ENCODE measurements around the gene FBXL15. TPM values are rescaled to one million over a fixed set of nuclear protein-coding genes. Genes with fewer than 3 reads are reported as not detected.

FBXL15 gene
- total RNA-seq, 1 donor from 2014 or later, result 12.3 TPM

DNA sequence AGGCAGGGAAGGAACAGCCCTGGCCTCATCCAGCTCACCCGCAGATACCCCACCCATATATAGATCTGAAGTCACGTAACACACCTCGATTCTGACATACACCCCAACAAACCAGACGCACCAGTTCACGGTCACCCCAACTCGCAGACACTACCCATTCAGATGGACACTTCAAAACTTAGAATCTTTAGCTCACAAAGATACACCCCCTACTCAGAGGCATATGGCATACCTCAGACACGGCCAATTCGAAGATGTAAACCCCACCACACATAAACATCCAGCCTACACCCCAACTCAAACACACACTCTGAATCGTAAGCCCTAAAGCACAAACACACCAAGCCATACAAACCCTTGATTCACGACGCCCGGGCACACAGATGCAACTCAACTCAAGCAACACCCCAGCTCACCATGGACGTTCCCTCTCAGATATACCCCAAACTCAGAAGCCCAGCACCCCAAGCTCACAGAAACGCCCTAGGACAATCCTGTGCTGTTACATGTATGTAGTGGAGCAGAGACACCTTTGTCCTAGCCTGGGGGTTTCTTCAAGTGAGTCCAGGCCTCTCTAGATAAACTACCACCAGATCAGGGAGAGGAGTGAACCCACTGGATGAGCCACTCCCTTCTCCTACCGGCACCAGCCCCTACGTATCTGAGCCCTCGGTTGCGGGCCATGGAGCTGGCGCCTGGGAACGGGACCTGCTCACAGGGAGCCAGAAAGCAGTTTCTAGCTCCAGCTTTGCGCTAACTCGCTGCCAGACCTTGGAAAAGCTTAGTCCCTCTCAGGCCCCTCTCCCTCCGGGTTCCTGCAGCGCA is 10.8 kb upstream of the FBXL15 start:
- Histone ChIP-seq H3K27ac (replicated peaks) (no peak overlapping the region), H3K4me1 (peaks cover 22% of the 10 kb centered on the region), H3K27me3 (ENCODE audit: low read depth) (peaks cover 79% of the 10 kb centered on the region), H3K9me3 (replicated peaks) (no peaks in the 10 kb centered on the region), H3K36me3 (no peaks in the 10 kb centered on the region), H3K4me3 (peak overlapping the region; percentile 61)
- no peak for TF ChIP-seq CTCF (IDR thresholded peaks at IDR 0.05; ENCODE audit: borderline replicate concordance)
- DNase-seq, result no peak
- intact Hi-C loops (cut with micrococcal nuclease), result no loop called here

DNA sequence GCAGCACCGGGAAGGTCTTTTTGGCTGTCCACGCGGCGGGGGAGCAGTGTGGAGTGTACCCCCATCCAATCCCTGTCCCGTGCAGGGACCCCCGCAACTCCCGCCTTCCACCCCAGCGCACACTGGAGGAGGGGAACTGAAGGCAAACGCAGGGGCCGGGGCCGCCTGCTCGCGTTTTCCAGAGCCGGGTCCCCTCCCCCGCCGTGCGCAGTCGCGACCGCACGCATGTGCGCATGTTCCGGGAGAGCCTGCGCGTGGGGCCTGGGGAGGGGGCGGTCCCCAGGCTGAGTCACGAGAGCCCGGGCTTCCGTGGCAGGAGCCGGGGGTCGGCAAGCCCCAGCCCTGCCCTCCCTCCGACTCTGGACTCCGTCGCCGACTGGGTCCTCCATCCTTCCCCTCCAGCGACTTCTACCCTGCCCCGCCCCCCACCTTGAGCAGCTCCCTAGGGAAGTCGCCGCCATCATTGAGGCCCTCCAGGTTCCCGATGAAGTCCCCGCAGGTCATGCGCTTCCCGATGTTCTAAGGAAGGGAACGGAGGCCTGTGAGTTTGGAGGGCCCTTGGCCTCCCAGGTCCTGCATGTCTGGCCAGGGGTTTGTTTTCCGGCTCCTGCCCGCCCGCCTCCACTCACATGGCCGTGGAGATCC is 10.1 kb upstream of the FBXL15 start:
- peaks cover 22% of the 10 kb centered on the region for H3K4me1 ChIP-seq
- DNase-seq, result no peak
- TF ChIP-seq CTCF (IDR thresholded peaks at IDR 0.05; ENCODE audit: borderline replicate concordance), result no peak
- H3K27ac ChIP-seq (replicated peaks), result no peak overlapping the region
- H3K27me3 ChIP-seq (ENCODE audit: low read depth), result peaks cover 87% of the 10 kb centered on the region
- no peaks in the 10 kb centered on the region for H3K9me3 ChIP-seq (replicated peaks)
- H3K36me3 ChIP-seq, result no peaks in the 10 kb centered on the region
- intact Hi-C loops (cut with micrococcal nuclease), result no loop called here
- H3K4me3 ChIP-seq, result peak overlapping the region; percentile 60

DNA sequence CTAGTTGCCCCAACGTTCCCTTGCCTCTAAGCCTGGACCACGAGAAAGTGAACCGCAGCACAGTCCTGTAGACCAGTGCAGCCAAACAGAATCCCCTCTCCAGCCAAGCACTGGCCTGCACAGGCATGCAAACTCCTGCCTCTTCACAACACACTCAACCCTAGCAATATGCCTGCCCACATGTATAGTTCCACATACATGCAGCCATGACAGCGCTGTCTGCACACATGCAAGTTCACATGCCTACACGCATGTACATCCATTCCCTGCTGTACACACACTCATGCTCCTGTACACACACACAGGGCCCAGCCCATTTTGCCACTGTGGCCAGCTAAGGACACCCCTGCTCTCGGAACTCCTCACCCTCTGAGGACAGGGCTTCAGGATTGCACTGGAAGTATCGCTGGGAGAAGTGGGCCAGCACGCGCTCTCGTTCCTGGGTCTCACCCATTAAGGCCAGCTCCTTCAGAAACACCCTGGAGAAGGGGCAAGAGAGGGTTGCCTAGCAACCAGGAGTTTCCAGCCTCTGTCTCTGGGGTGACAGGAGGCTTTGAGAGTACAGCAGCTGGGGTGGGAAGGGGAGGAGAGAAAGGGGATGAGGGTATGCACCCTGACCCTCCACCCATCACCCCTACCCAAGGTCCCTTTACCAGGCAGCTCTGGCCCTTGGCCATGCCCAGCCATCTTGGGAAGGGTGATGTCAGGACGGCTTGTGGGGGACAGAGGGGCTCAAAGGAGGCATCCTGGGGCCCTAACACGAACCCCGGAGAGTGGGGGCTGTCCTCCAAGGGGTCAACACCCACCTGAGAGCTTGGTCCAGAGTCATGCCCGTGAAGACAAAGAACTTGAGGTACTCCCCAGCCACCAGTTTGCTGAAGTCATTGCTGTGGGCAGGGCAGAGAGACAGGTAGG is 9.0 kb upstream of the FBXL15 start:
- Histone ChIP-seq H3K36me3 (no peaks in the 10 kb centered on the region), H3K4me1 (peaks cover 22% of the 10 kb centered on the region), H3K27ac (replicated peaks) (no peak overlapping the region), H3K27me3 (ENCODE audit: low read depth) (peaks cover 97% of the 10 kb centered on the region), H3K4me3 (no peak overlapping the region), H3K9me3 (replicated peaks) (no peaks in the 10 kb centered on the region)
- no peak for TF ChIP-seq CTCF (IDR thresholded peaks at IDR 0.05; ENCODE audit: borderline replicate concordance)
- DNase-seq, result no peak
- intact Hi-C loops (cut with micrococcal nuclease), result no loop called here

DNA sequence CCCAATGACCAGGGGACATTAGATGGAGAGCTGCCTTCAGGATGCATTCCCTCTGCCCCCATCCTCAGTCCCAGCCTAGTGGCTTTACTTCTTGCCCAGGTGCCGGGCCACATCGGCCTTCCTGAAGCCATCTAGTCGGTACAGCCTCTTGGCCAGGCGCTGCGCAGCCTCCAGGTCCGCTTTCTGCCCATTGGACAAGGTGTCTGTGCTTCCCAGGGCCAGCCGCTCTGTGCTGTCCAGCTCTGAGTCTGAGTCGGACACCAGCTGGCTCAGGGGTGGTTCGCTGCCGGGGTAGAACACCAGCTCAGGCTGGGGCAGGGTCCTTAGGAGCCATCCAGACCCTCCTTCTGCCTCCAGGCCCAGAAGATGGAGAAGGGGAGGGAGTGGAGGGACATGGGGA is 8.3 kb upstream of the FBXL15 start:
- peaks cover 22% of the 10 kb centered on the region for H3K4me1 ChIP-seq
- no peaks in the 10 kb centered on the region for H3K9me3 ChIP-seq (replicated peaks)
- H3K4me3 ChIP-seq, result no peak overlapping the region
- no peaks in the 10 kb centered on the region for H3K36me3 ChIP-seq
- DNase-seq, result no peak
- no peak overlapping the region for H3K27ac ChIP-seq (replicated peaks)
- H3K27me3 ChIP-seq (ENCODE audit: low read depth), result peaks cover 99% of the 10 kb centered on the region
- intact Hi-C loops (cut with micrococcal nuclease), result no loop called here
- TF ChIP-seq CTCF (IDR thresholded peaks at IDR 0.05; ENCODE audit: borderline replicate concordance), result no peak

GRCh38 chr10:102413053-102413705 is 7.5 kb upstream of the FBXL15 start:
- Histone ChIP-seq H3K36me3 (no peaks in the 10 kb centered on the region), H3K9me3 (replicated peaks) (no peaks in the 10 kb centered on the region), H3K27me3 (ENCODE audit: low read depth) (peaks cover 99% of the 10 kb centered on the region), H3K27ac (replicated peaks) (no peak overlapping the region), H3K4me3 (no peak overlapping the region), H3K4me1 (peaks cover 22% of the 10 kb centered on the region)
- no peak for DNase-seq
- intact Hi-C loops (cut with micrococcal nuclease), result no loop called here
- TF ChIP-seq CTCF (IDR thresholded peaks at IDR 0.05; ENCODE audit: borderline replicate concordance), result no peak

All from left ventricle myocardium inferior (tissue), 1 donor.